Measurements from ENCODE around the gene TMPRSS3.

- TF ChIP-seq POLR2A (IDR thresholded peaks at IDR 0.05), result no peak
- TF ChIP-seq CTCF (IDR thresholded peaks at IDR 0.05), result no peak
Measured at GRCh38 chr21:42331660-42332059, 64.2 kb downstream of the TMPRSS3 start.
